ENCODE measurements around the gene HDDC2.

GRCh38 chr6:125264476-125264875 lies 37.3 kb downstream of the HDDC2 start:
- no peak for TF ChIP-seq CTCF (IDR thresholded peaks at IDR 0.05)
- no peak for TF ChIP-seq POLR2A (IDR thresholded peaks at IDR 0.05)
